ENCODE measurements around the gene NUDT14.

NUDT14 gene

DNA sequence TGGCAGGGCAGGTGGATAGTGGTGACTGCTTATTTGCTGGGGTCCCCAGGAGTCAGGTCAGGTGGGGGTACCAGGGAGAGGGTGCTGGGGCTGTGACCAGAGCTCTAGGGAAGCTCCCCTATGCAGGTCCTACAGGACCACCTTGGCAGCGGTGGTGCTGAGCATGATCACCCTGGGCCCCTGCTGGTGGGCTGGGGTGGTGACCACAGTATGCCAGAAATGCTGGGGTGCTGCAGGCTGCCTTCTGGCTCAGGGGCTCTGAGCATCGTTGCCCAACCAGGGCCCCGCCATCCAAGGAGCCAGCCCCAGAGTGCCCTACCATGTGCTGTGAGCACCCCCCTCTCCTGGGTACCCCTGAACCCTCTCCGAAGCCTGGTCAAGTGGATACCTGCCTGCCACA, 17.5 kb upstream of the NUDT14 start:
- no peak for DNase-seq (ENCODE audit: low read depth)

- no peak for DNase-seq (ENCODE audit: low read depth)
Measured at GRCh38 chr14:105197211-105197641, 16.1 kb upstream of the NUDT14 start.

GRCh38 chr14:105196265-105196960, 15.3 kb upstream of the NUDT14 start:
- DNase-seq (ENCODE audit: low read depth), result no peak

- DNase-seq (ENCODE audit: low read depth), result no peak
Measured at GRCh38 chr14:105195522-105196264, 14.6 kb upstream of the NUDT14 start.

GRCh38 chr14:105195051-105195450, 13.9 kb upstream of the NUDT14 start:
- no peak for DNase-seq (ENCODE audit: low read depth)

DNA sequence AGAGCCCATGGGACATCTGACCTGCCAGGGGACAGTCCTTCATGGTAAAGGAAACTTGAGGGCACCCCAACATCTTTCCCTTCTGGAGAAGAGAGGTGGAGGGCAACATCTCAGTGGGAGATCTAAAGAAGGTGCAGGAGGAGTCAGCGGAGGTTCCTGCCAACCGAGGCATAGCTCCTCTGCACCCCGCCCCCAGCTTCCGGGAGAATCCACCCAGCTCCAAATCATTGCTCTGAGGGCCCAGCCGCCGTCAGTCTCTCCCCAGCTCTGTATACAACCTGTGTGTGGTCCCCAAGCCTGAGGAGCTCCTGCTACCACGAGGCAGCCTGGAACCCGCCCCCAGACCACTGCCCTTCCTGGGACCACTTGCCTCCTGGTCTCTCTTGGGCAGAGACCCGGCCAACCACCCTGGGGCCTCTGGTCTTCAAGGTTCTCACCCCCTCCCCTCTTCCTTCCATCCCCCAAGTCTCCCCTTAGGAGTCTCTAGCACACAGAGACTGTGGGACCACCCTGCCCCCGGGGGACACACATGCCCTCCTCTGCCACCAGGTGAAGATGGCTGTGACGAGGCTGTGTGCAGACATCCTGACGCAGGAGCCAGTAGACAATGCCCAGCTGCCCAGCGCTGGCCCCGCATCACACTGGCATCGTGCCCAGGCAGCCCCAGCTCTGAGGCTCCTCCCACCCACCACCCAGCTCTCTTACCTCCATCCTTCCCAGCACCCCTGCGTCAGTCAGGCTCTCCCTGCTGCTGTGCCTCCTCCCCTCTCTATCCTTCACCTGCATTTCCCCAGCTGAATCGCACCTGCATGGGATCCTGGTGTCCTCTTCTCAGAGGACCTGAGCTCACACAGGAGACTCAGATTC, 13.0 kb upstream of the NUDT14 start:
- DNase-seq (ENCODE audit: low read depth), result no peak

GRCh38 chr14:105192866-105193731, 12.0 kb upstream of the NUDT14 start:
- DNase-seq (ENCODE audit: low read depth), result no peak

DNA sequence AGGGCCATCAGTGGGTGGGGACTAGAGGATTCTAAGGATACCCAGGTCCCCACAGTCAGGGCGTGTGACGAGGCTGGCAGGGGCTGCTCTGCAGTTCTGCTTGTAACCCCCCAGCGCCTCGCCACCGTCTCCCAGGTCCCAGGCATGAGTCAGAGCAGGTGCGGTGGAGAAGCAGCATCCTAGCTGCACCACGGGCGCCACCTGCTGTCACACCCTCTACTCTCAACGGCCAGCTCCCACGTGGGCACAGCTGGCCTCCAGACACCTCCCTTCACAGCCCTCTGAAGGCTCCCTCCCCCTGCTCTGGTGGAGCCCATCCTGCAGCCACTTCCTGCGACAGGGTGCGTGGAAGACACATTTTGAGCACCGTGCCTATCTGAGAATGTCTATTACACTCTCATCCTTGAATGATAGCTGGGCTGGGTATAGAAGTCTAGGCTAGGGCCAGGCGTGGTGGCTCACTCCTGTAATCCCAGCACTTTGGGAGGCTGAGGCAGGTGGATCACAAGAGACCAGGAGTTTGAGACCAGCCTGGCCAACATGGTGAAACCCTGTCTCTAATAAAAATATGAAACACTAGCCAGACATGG, 6.9 kb upstream of the NUDT14 start:
- no peak for DNase-seq (ENCODE audit: low read depth)

GRCh38 chr14:105187116-105187515, 6.0 kb upstream of the NUDT14 start:
- no peak for DNase-seq (ENCODE audit: low read depth)

DNA sequence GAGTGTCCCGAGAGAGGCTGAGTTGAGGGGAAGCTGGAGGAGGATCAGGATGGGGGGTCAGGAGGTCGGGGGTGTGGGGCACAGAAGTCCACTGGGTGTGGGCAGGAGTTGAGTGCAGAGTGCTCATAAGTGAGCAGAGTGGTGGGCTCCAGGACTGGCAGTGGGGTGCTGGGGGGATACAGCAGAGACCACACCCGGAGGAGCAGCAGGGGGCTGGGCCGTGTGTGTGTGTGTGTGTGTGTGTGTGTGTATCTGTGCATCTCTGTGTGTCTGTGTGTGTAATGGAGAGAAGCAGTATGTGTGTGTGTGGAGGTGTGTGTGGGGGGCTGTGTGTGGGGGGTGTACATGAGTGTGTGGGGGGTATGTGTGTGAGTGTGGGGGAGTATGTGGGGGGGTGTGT, 4.9 kb upstream of the NUDT14 start:
- no peak for DNase-seq (ENCODE audit: low read depth)

GRCh38 chr14:105185001-105185400, 3.9 kb upstream of the NUDT14 start:
- DNase-seq (ENCODE audit: low read depth), result no peak

GRCh38 chr14:105184461-105184860, 3.3 kb upstream of the NUDT14 start:
- no peak for DNase-seq (ENCODE audit: low read depth)

DNA sequence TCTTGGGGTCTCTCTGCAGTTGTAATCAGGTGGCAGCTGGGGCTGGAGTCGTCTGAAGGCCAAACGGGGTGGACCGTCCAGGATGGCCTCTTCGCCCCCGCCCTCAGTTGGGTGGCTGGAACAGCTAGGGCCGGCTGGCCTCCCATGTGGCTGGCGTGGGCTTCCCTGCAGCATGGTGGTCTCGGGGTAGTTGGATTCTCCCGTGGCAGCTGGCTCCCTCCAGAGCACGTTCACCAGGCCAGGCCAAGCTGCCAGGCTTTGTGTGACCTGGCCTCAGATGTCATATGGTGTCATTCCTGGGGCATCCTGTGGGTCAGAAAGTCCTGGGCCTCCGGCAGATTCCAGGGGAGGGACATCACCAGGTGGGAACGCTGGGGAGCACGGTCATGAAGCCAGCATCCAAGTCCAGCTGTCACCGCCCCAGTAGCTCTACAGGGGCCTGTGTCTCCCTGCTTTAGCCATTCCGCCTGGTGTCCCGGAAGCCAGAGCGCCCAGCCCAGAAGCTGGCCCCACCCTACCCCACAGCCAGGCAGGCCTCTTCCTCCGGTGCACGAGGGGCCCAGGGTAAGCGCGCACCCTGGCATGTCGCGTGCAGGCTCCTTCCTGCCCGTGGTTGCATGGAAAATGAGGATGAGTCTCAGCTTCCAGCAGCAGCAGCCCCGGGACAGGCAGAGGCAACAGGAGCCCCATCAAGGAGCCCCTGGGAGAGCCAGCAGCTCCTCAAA, 1.3 kb upstream of the NUDT14 start:
- no peak for DNase-seq (ENCODE audit: low read depth)

GRCh38 chr14:105181549-105182295, 610 bp upstream of the NUDT14 start:
- DNase-seq (ENCODE audit: low read depth), result no peak

GRCh38 chr14:105179191-105179590, 1.9 kb downstream of the NUDT14 start:
- no peak for DNase-seq (ENCODE audit: low read depth)

DNA sequence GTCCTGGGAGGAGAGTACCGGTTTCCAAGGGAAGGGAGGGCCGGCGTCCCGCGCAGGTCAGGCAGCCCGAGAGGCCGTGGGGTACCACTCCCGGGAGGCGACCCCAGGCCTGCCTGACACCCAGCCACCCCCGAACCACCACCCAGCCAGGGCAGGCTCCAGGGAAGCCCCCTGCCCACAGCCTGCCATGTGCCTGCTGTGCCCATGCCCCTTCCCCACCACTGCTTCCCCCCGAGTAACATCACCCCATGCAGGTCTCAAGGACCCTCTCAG, 2.3 kb downstream of the NUDT14 start:
- DNase-seq (ENCODE audit: low read depth), result no peak

DNA sequence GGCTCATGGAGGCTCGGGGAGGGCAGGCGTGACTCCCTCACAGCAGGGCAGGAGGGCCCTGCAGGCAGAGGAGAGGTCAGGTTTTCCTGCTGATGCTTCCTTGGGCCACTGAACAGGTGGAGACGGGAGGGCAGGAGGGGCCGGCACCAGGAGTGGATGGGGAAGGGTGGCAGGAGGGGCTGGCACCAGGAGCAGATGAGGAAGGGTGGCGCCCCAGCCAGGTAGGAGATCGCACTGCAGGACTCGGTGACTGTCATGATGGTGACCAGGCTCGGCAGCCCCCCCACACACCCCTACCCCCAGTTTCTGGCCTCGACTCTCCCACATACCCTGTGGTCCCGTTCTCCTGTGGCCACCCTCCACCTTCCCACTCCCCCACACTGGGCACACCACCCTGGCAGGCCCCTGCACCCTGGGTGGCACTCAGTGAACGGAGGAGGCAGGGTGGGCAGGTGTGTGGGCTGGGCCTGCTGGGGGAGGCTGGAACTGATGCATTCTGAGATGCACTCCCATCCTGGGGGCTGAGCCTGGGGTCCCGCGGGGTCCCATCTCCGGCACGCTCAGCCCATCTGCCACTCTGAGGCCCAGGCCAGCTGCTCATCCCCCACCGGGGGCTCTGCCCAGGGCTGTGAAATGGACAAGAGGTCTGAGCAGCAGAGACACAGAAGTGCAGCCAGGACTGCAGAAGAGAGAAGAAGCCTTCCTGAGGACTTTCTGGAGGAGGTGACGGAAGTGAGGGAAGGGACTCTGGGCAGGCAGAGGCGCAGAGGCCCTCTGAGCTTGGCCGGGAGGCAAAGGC, 2.8 kb downstream of the NUDT14 start:
- no peak for DNase-seq (ENCODE audit: low read depth)

GRCh38 chr14:105177082-105177481, 4.0 kb downstream of the NUDT14 start:
- no peak for DNase-seq (ENCODE audit: low read depth)

GRCh38 chr14:105176513-105176912, 4.6 kb downstream of the NUDT14 start:
- no peak for DNase-seq (ENCODE audit: low read depth)

Data from stimulated activated CD8-positive, alpha-beta memory T cell treated with anti-CD3 and anti-CD28 coated beads, Interleukin-15, amount 100 ng/mL, for 24 hours (primary cell).